ENCODE results near the gene ZDHHC14.

GRCh38 chr6:157650261-157650640, 269.3 kb downstream of the ZDHHC14 start:
- TF ChIP-seq CTCF (IDR thresholded peaks at IDR 0.05), result no peak
- TF ChIP-seq POLR2A (IDR thresholded peaks at IDR 0.05), result no peak

Measured in Peyer's patch (tissue), 4 donors.